Activated T-helper 2 cell treated with anti-CD3 and anti-CD28 coated beads, Interferon-gamma antibody, Interleukin-2, Interleukin-4, amounts not matched to agents 10 μg/mL and 5 μg/mL and 100 μg/mL, durations not matched to agents 14 hours and 24 hours and 36 hours (primary cell): Measurements from ENCODE around the gene ITGB2. TPM values are rescaled to one million over a fixed set of nuclear protein-coding genes. Genes with fewer than 3 reads are reported as not detected.

Experiments
- DNase-seq: peaks from one replicate; pipeline ENCODE4 v3.0.0; 2021; ENCODE audit warnings: low spot score
- H3K27ac Mint-ChIP-seq: one replicate; pipeline ENCODE4 v1.8.0; 2021; ENCODE audit warnings: mixed read lengths
- H3K27me3 Mint-ChIP-seq: one replicate; pipeline ENCODE4 v1.8.0; 2021; ENCODE audit warnings: low read depth, mixed read lengths
- H3K36me3 Mint-ChIP-seq: one replicate; pipeline ENCODE4 v1.8.0; 2021; ENCODE audit warnings: low read depth, mixed read lengths
- H3K4me1 Mint-ChIP-seq: one replicate; pipeline ENCODE4 v1.8.0; 2021; ENCODE audit warnings: low read depth, mixed read lengths
- H3K4me3 Mint-ChIP-seq: one replicate; pipeline ENCODE4 v1.8.0; 2021; ENCODE audit warnings: low read depth, mild to moderate bottlenecking, moderate library complexity, mixed read lengths
- H3K9me3 Mint-ChIP-seq: one replicate; pipeline ENCODE4 v1.8.0; 2021; ENCODE audit warnings: mixed read lengths
- intact Hi-C: fragments of 100-400 bp; cut with micrococcal nuclease; formaldehyde crosslinking; loops from one replicate; pipeline ENCODE4 v1.15.1; 2023
- total RNA-seq: library from RNA; stranded (reverse); gene quantifications from 2 replicates; pipeline ENCODE4 v1.2.3, GENCODE V29; 2022

The ITGB2 gene
- total RNA-seq, 1 donor from 2014 or later = 210 TPM

DNA sequence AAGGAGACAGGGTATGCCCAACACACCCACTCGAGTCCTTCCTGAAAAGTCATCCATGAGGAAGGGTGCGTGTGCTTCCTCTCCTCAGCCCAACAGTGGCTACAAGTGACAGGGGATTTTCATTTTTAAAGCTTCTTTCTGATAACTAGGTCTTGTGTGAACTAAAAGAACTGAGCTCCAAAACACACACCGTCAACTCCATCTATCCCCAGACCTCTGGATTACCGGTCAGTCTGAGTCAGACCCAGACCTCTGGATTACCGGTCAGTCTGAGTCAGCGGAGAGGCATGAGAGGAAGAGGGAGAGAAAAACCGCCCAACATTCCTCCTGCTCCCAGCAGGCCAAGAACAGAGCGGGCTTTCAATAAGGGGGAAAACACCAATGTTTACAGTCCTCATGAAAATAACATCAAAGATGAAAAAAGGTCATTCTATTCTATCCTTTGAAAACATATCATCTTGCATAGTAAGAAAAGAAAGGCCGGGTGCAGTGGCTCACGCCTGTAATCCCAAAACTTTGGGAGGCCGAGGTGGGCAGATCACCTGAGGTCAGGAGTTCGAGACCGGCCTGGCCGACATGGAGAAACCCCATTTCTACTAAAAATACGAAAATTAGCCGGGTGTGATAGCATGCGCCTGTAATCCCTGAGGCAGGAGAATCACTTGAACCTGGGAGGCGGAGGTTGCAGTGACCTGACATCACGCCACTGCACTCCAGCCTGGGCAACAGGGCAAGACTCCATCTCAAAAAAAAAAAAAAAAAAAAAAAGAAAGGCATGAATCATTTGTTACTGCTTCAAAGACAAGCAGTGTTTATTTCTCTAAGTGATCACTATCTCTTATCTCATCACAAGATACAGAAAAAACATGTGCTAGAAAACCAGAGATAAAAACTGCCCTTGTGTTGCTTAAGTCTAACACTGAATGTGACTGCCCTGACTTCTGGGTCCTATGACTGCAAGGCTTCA, 50.6 kb downstream of the ITGB2 start:
- Mint-ChIP-seq H3K4me1 (peaks cover 74% of the 10 kb centered on the region), H3K27me3 (no peaks in the 10 kb centered on the region), H3K9me3 (no peaks in the 10 kb centered on the region), H3K36me3 (peaks cover 22% of the 10 kb centered on the region), H3K27ac (peak overlapping the region; percentile 78), H3K4me3 (peak overlapping the region; percentile 76)
- intact Hi-C loops = loop anchor here (2.0 to 5.0 kb wide), 2 partner anchors 23 to 207 kb away; no protein-coding TSS in a partner anchor
- no peak for DNase-seq

DNA sequence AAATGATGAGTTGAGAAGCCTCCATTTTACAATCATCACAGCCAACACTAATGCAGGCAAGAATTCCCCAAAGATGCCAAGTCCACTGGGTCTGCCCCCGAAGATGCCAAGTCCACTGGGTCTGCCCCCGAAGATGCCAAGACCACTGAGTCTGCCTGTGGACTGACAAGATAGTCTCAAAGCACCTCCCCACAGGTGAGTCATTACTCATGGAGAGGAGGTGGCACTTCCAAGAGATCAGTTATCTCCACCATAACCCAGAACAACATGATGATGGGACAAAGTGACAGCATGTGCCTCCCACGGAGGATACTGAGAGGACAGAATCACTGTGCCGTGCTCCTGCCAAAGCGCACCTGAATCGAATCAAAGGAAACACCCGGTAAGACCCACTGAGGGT, 52.0 kb downstream of the ITGB2 start:
- Mint-ChIP-seq H3K27ac (peak overlapping the region; percentile 91), H3K4me1 (peaks cover 69% of the 10 kb centered on the region), H3K9me3 (no peaks in the 10 kb centered on the region), H3K4me3 (peak overlapping the region; percentile 64), H3K27me3 (no peaks in the 10 kb centered on the region), H3K36me3 (peaks cover 33% of the 10 kb centered on the region)
- no peak for DNase-seq
- intact Hi-C loops = loop anchor here (2.0 kb wide), 1 partner anchor 22 kb away; no protein-coding TSS in a partner anchor

DNA sequence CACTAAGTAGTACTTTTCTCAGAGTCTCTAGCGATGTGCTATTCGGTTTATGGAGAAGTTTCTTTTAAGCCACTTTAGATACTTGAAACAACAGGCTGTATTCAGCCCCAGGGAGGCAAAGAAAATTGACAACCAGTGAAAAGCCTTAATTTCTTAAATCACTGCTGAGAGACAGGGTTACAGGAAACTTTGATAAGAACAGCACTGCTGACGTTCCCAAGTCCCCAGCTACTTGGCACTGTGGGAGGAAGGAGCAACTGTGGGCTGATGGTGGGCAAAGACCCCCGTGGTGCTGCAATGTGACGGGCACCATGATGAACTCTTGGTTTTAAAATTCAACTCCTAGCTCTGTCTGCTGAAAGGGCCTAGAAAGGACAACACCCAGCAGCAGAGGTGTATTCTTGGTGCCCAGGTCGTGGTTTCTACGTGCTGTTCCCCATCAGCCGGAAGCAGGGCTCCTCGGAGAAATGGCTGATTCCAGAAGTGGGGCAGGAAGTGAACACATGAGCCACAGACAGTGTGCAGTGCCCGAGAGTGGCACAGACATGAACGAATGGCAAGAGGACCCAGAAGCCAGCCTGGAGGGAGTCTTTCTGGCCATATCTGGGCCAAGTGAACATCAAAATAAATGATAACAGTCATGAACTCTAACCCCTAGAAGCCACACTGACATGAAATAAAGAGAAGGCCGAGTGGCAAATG, 52.5 kb downstream of the ITGB2 start:
- peak overlapping the region; percentile 91 for H3K27ac Mint-ChIP-seq
- intact Hi-C loops = loop anchor here (2.0 kb wide), 1 partner anchor 21 kb away; no protein-coding TSS in a partner anchor
- peaks cover 69% of the 10 kb centered on the region for H3K4me1 Mint-ChIP-seq
- DNase-seq = peak; percentile 43
- H3K9me3 Mint-ChIP-seq = no peaks in the 10 kb centered on the region
- H3K27me3 Mint-ChIP-seq = no peaks in the 10 kb centered on the region
- H3K36me3 Mint-ChIP-seq = peaks cover 38% of the 10 kb centered on the region
- peak overlapping the region; percentile 64 for H3K4me3 Mint-ChIP-seq

DNA sequence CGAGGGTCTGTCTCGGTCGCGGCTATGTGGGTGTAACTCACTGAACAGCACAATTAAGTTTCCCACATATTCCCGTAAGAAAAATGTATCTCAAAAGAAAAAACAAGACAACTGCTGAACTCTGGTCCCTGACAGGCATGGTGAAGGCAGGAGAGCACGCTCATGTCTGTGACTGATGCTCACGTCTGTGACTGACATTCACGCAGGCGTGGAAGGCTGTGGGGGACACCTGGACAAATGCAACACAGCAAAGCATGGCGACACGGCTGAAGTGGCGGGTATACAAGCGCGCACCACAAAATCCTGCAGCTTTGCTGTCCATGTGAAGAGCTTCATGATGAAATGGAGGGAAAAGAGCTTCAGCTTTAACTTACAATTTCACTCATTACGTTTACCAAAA, 53.2 kb downstream of the ITGB2 start:
- peak overlapping the region; percentile 44 for H3K27ac Mint-ChIP-seq
- H3K36me3 Mint-ChIP-seq = peaks cover 38% of the 10 kb centered on the region
- H3K27me3 Mint-ChIP-seq = no peaks in the 10 kb centered on the region
- intact Hi-C loops = no loop called here
- H3K4me3 Mint-ChIP-seq = no peak overlapping the region
- no peak for DNase-seq
- no peaks in the 10 kb centered on the region for H3K9me3 Mint-ChIP-seq
- peaks cover 66% of the 10 kb centered on the region for H3K4me1 Mint-ChIP-seq

DNA sequence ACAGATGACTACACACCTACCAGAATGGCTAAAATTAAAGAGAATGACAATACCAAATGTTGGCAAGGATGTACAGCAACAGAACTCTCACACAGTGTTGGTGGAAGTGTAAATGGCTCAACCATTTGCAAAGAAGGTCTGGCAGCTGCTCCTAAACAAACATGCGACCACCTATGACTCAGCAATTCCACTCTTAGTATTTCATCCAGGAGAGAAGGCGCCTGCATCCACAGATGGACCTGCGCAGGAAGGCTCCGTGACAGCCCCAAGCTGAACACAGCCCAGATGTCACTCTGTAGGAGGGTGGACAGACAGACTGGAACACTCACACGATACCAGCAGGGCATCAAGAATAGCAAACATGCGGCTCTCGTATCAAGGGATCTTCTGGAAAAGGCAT, 53.9 kb downstream of the ITGB2 start:
- intact Hi-C loops = no loop called here
- H3K27me3 Mint-ChIP-seq = no peaks in the 10 kb centered on the region
- H3K4me3 Mint-ChIP-seq = no peak overlapping the region
- H3K27ac Mint-ChIP-seq = peak overlapping the region; percentile 54
- no peaks in the 10 kb centered on the region for H3K9me3 Mint-ChIP-seq
- H3K4me1 Mint-ChIP-seq = peaks cover 60% of the 10 kb centered on the region
- H3K36me3 Mint-ChIP-seq = peaks cover 39% of the 10 kb centered on the region
- no peak for DNase-seq

DNA sequence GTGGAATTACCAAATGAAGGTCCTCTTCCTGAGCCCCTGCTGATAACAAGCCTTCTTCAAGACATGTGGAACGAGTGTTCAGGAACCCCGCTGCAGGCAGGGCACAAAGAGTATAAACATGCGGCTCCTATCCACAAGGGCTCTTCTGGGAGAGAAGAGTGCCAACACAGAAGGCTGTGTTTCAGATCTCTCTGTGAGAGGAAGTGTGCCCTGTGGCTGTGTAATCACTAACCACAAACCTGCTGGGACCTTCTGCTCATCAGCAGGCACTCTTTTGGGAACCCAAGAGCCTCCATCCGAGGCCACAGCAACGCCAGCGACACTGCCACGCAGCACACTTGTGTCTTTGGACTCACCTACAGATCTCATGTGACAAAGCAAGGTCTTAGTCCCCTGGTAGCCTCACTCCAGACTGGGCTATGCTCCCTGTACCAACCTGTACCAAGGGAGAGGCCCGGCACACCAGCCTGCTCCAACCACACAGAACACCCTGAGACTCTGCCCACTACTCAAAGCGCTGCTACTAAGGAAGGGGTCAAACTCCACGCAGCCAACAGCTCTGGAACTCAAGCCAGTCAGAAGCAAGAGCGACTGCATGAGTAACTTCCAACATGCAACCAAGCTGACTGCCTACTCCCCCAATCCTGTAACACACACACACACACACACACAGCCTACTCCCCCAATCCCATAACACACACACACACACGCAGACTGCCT, 55.0 kb downstream of the ITGB2 start:
- H3K4me3 Mint-ChIP-seq = no peak overlapping the region
- peaks cover 47% of the 10 kb centered on the region for H3K36me3 Mint-ChIP-seq
- DNase-seq = no peak
- H3K9me3 Mint-ChIP-seq = no peaks in the 10 kb centered on the region
- peak overlapping the region; percentile 46 for H3K27ac Mint-ChIP-seq
- peaks cover 55% of the 10 kb centered on the region for H3K4me1 Mint-ChIP-seq
- intact Hi-C loops = no loop called here
- no peaks in the 10 kb centered on the region for H3K27me3 Mint-ChIP-seq

DNA sequence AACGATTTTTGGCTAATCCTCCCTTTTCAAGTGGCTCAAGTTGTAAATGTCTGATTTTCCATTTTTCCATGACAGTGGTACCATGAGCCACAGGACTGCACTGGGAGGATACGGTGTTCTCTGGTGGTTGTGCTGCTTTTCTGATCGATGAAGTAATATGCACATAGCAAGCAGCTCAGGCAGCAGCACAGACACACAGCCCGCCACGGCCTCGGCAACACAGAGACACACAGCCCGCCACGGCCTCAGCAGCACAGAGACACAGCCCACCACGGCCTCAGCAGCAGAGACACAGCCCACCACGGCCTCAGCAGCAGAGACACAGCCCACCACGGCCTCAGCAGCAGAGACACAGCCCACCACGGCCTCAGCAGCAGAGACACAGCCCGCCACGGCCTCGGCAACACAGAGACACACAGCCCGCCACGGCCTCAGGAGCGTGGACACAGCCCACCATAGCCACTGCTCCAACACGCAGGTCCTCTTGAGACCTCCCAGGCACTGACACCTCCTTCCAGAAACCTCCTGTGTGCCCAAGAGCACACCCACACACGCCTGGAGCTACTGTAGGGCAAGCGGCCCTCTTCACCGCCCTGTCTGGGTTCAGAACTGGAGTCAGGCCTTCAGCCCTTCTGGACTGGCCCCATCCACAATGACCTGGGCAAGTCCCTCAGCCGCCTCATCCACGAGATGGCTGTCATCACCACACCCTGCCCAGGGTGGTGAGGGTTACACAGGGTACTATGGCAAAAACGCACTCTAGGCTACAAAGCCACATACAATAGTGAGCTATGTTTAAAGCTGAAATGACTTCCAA, 57.6 kb downstream of the ITGB2 start:
- Mint-ChIP-seq H3K36me3 (peaks cover 54% of the 10 kb centered on the region), H3K4me1 (peaks cover 33% of the 10 kb centered on the region), H3K27ac (no peak overlapping the region), H3K9me3 (no peaks in the 10 kb centered on the region), H3K4me3 (no peak overlapping the region), H3K27me3 (no peaks in the 10 kb centered on the region)
- intact Hi-C loops = no loop called here
- no peak for DNase-seq

DNA sequence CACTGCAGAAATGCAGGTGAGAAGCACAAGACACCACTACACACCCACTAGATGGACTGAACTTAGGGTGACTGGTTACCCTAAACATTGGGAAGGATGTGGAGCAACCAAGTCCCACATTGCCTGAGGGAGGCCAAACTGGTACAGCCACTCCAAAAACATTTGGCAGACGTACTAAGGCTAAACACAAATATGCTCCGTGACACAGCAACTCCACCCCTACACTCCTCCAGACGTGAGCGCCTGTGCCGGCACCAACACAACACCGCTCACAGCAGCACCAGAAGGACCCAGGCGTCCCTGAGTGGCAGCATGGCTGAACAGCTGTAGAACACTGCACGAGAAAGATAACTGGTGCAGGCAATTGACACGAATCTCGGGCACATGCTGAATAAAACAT, 61.9 kb downstream of the ITGB2 start:
- no peak for DNase-seq
- H3K4me3 Mint-ChIP-seq = no peak overlapping the region
- H3K36me3 Mint-ChIP-seq = peaks cover 65% of the 10 kb centered on the region
- no peak overlapping the region for H3K27ac Mint-ChIP-seq
- intact Hi-C loops = no loop called here
- H3K4me1 Mint-ChIP-seq = peaks cover 13% of the 10 kb centered on the region
- no peaks in the 10 kb centered on the region for H3K9me3 Mint-ChIP-seq
- H3K27me3 Mint-ChIP-seq = no peaks in the 10 kb centered on the region

DNA sequence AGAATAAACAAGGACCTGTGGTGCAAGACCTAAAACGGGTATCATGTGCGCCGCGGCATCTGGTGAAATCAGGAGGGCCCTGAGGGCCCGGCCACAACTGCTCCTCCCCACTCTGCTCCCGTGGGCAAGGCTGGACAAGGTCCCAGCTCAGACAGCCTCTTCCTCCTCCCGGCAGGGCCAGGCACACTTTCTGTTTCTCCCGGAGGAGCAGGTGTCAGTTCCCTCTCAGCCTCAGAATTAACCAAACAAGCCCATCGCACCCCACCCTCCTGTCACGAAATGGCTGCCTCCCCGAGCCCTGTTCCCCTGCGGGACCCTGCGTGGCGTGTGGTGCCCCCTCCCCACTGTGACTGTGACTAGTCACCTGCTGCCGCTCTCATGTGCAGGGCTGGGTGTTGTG, 62.4 kb downstream of the ITGB2 start:
- Mint-ChIP-seq H3K36me3 (peaks cover 64% of the 10 kb centered on the region), H3K4me3 (no peak overlapping the region), H3K9me3 (no peaks in the 10 kb centered on the region), H3K4me1 (peaks cover 16% of the 10 kb centered on the region), H3K27me3 (no peaks in the 10 kb centered on the region), H3K27ac (no peak overlapping the region)
- no peak for DNase-seq
- intact Hi-C loops = no loop called here

DNA sequence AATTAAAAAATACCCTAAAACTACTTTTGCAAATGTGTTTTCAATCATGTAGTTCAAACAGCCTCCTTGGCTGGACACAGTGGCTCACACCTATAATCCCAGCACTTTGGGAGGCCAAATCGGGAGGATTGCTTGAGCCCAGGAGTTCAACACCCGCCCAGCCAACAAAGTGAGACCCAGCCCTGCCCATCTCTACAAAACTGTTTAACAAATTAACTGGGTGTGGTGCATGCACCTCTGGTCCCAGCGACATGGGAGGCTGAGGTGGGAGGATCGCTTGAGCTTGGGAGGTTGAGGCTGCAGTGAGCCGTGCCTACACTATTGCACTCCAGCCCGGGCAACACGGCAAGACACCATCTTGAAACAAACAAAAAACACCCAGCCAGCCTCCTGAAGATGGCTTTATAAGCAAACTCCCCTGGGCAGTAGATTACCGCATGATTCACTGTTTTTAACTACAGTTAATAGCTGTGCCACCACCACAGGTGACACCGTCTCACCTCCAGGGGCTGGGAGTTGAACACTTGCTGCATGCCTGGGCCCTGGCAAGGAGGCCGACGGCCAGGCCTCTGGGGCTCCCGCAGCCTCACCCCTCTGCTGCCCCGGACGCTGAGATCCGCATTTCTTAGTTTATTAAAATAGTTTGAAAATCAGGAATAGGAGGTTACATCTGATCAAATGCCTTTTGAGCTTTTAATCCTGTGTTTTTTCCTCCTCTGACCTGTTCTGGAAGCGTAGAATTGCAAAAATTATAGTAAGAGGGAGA, 63.4 kb downstream of the ITGB2 start:
- no peak for DNase-seq
- Mint-ChIP-seq H3K27me3 (no peaks in the 10 kb centered on the region), H3K36me3 (peaks cover 70% of the 10 kb centered on the region), H3K4me3 (no peak overlapping the region), H3K9me3 (no peaks in the 10 kb centered on the region), H3K27ac (no peak overlapping the region), H3K4me1 (peaks cover 20% of the 10 kb centered on the region)
- intact Hi-C loops = no loop called here

DNA sequence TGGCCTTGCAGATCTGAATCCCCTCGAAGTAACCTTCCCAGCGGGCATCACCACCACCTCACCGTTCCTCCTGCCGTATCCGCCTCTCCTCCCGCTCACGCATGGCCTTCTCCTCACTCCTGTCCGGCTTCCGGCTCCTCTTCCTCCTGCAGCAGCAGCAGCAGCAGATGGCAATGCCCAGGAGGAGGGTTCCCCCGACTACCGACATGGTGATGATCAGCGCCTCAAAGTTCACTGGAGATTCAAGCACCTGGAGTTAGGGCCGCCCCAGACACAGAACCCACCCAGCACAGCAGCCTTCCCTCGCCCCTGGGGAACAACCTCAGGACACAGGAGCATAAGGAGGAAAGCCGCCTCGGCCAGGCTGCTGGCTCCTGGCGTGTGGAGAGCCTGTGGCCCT, 64.6 kb downstream of the ITGB2 start:
- intact Hi-C loops = no loop called here
- Mint-ChIP-seq H3K27me3 (no peaks in the 10 kb centered on the region), H3K9me3 (no peaks in the 10 kb centered on the region), H3K4me1 (peaks cover 29% of the 10 kb centered on the region), H3K4me3 (no peak overlapping the region), H3K27ac (no peak overlapping the region), H3K36me3 (peaks cover 72% of the 10 kb centered on the region)
- no peak for DNase-seq
